H1 (cell line): Measurements from ENCODE around the gene CCDC28B. TPM values are rescaled to one million over a fixed set of nuclear protein-coding genes. Genes with fewer than 3 reads are reported as not detected.

Source experiments
- CTCF ChIA-PET: fragments of 300-600 bp; sonication (Branson Sonifier 250); formaldehyde crosslinking; loops from one replicate; lab custom pipeline; 2021; ENCODE audit not compliant: partially characterized antibody; lab: Charles Lee
- POLR2A ChIA-PET: fragments of 300-600 bp; sonication (Branson Sonifier 250); formaldehyde crosslinking; loops from one replicate; lab custom pipeline; 2021; ENCODE audit warnings: inconsistent platforms; ENCODE audit not compliant: partially characterized antibody; lab: Charles Lee
- DNase-seq, 2 experiments: peaks; one replicate each; pipeline versions ENCODE4 v3.0.0 to v3.0.0-alpha.2; 2010 to 2022; ENCODE audit warnings: low spot score in 2 of 2, low read depth in 1 of 2, mixed read lengths in 1 of 2
- FAIRE-seq: peaks from 2 replicates; lab custom pipeline; 2011; peaks lifted over from hg19 to GRCh38; lab: Jason Lieb, UNC
- H2AFZ ChIP-seq: 2 replicates; pipeline ENCODE4 v1.8.1; 2012; ENCODE audit warnings: low read length, inconsistent platforms
- H2AK5ac ChIP-seq: 2 replicates; pipeline ENCODE4 v1.6.1; 2013; ENCODE audit warnings: low read depth, low read length
- H2BK120ac ChIP-seq: replicated peaks from 2 replicates; pipeline ENCODE3; 2013; ENCODE audit warnings: low read depth, low read length, inconsistent platforms
- H2BK12ac ChIP-seq: 2 replicates; pipeline ENCODE4 v1.6.1; 2013; ENCODE audit warnings: low read depth, low read length
- H2BK15ac ChIP-seq: 2 replicates; pipeline ENCODE4 v1.6.1; 2013; ENCODE audit warnings: low read length
- H2BK20ac ChIP-seq: 2 replicates; pipeline ENCODE4 v1.6.1; 2013; ENCODE audit warnings: low read length
- H2BK5ac ChIP-seq: 2 replicates; pipeline ENCODE4 v1.6.1; 2013; ENCODE audit warnings: low read depth, low read length
- H3K14ac ChIP-seq: 2 replicates; pipeline ENCODE4 v1.6.1; 2013; ENCODE audit warnings: inconsistent platforms; ENCODE audit not compliant: insufficient read length
- H3K18ac ChIP-seq: 2 replicates; pipeline ENCODE4 v1.6.1; 2013; ENCODE audit warnings: low read length; ENCODE audit errors: extremely low read depth
- H3K23ac ChIP-seq: 2 replicates; pipeline ENCODE4 v1.6.1; 2013; ENCODE audit warnings: inconsistent platforms; ENCODE audit not compliant: insufficient read length
- H3K23me2 ChIP-seq: 2 replicates; pipeline ENCODE4 v1.6.1; 2013; ENCODE audit warnings: low read depth, low read length
- H3K27ac ChIP-seq: 2 replicates; pipeline ENCODE4 v1.6.1; 2011; ENCODE audit warnings: low read depth, low read length, inconsistent platforms
- H3K27me3 ChIP-seq, 4 experiments: replicated peaks in 1 of 4; 1 replicate in 1 of 4; 2 replicates in 3 of 4; pipeline versions ENCODE4 v1.6.1 to v1.8.1; 2011 to 2013; ENCODE audit warnings: low read length in 3 of 4, mild to moderate bottlenecking in 3 of 4, inconsistent platforms in 2 of 4, mixed read lengths in 2 of 4, moderate library complexity in 1 of 4; ENCODE audit not compliant: control insufficient read depth in 3 of 4, insufficient read depth in 3 of 4; ENCODE audit errors: extremely low read depth in 1 of 4
- H3K36me3 ChIP-seq, 4 experiments: 2 replicates each; pipeline versions ENCODE4 v1.6.1 to v1.8.1; 2011 to 2013; ENCODE audit warnings: mild to moderate bottlenecking in 4 of 4, low read length in 3 of 4, moderate library complexity in 2 of 4, control low read depth in 1 of 4, inconsistent platforms in 1 of 4; ENCODE audit not compliant: insufficient read depth in 4 of 4, control insufficient read depth in 2 of 4
- H3K4ac ChIP-seq: replicated peaks from 2 replicates; pipeline ENCODE3; 2013; ENCODE audit warnings: low read length, low read depth, mixed read lengths, inconsistent platforms; ENCODE audit not compliant: insufficient read length
- H3K4me1 ChIP-seq, 4 experiments: replicated peaks in 1 of 4; 1 replicate in 1 of 4; 2 replicates in 3 of 4; pipeline versions ENCODE4 v1.6.1 to v1.8.1; 2011 to 2013; ENCODE audit warnings: low read length in 3 of 4, inconsistent platforms in 2 of 4, mixed read lengths in 1 of 4; ENCODE audit not compliant: insufficient read depth in 4 of 4, control insufficient read depth in 3 of 4
- H3K4me2 ChIP-seq, 2 experiments: 2 replicates each; pipeline versions ENCODE4 v1.6.1 to v1.8.1; 2011 to 2013; ENCODE audit warnings: low read depth in 2 of 2, low read length in 2 of 2, control low read depth in 1 of 2, inconsistent platforms in 1 of 2, mild to moderate bottlenecking in 1 of 2; ENCODE audit not compliant: insufficient read depth in 1 of 2
- H3K4me3 ChIP-seq, 4 experiments: fragments of 200-600, 300-600 bp in 1 of 4; sonication (generic), shearing (Covaris generic), sonication (Bioruptor Twin) in 1 of 4; 2 replicates each; pipeline versions ENCODE4 v1.5.1 to v1.8.1; 2011 to 2016; ENCODE audit warnings: low read length in 4 of 4, low read depth in 3 of 4, control low read depth in 2 of 4, inconsistent platforms in 2 of 4, mild to moderate bottlenecking in 2 of 4, mixed read lengths in 1 of 4, moderate library complexity in 1 of 4; ENCODE audit not compliant: insufficient read depth in 2 of 4; ENCODE audit errors: extremely low read depth in 1 of 4
- H3K56ac ChIP-seq: replicated peaks from 2 replicates; pipeline ENCODE3; 2013; ENCODE audit warnings: low read depth, mild to moderate bottlenecking, mixed read lengths, low read length, inconsistent platforms; ENCODE audit not compliant: insufficient read length
- H3K79me1 ChIP-seq: 2 replicates; pipeline ENCODE4 v1.6.1; 2013; ENCODE audit warnings: low read depth, low read length, control low read depth
- H3K79me2 ChIP-seq, 2 experiments: 2 replicates each; pipeline versions ENCODE4 v1.6.1 to v1.8.1; 2012 to 2013; ENCODE audit warnings: low read length in 2 of 2, mild to moderate bottlenecking in 2 of 2, inconsistent platforms in 1 of 2; ENCODE audit not compliant: insufficient read depth in 2 of 2, control insufficient read depth in 1 of 2
- H3K9ac ChIP-seq, 4 experiments: replicated peaks in 1 of 4; 1 replicate in 1 of 4; 2 replicates in 3 of 4; pipeline versions ENCODE4 v1.6.1 to v1.8.1; 2011 to 2013; ENCODE audit warnings: low read depth in 3 of 4, low read length in 3 of 4, control low read depth in 2 of 4, mild to moderate bottlenecking in 2 of 4, moderate library complexity in 2 of 4, inconsistent platforms in 1 of 4; ENCODE audit errors: extremely low read depth in 1 of 4
- H3K9me3 ChIP-seq, 2 experiments: 2 replicates each; pipeline versions ENCODE4 v1.6.1 to v1.8.1; 2012 to 2013; ENCODE audit warnings: mild to moderate bottlenecking in 2 of 2, moderate library complexity in 2 of 2, control low read depth in 1 of 2, inconsistent platforms in 1 of 2, low read depth in 1 of 2, low read length in 1 of 2, mixed read lengths in 1 of 2; ENCODE audit not compliant: insufficient read depth in 2 of 2
- H4K20me1 ChIP-seq, 2 experiments: replicated peaks in 1 of 2; 2 replicates each; pipeline versions ENCODE3 to v1.8.1; 2011 to 2013; ENCODE audit warnings: inconsistent platforms in 2 of 2, low read length in 2 of 2, mild to moderate bottlenecking in 1 of 2; ENCODE audit not compliant: insufficient read depth in 2 of 2, control insufficient read depth in 1 of 2
- H4K5ac ChIP-seq: 2 replicates; pipeline ENCODE4 v1.6.1; 2013; ENCODE audit warnings: low read length, low read depth, mixed read lengths, inconsistent platforms; ENCODE audit not compliant: insufficient read length
- H4K8ac ChIP-seq: 2 replicates; pipeline ENCODE4 v1.8.0; 2013; ENCODE audit warnings: mild to moderate bottlenecking, moderate library complexity, low read length, inconsistent platforms; ENCODE audit not compliant: insufficient read depth; ENCODE audit errors: extremely low read depth
- H4K91ac ChIP-seq: replicated peaks from 2 replicates; pipeline ENCODE3; 2013; ENCODE audit warnings: low read length, mixed read lengths, inconsistent platforms; ENCODE audit not compliant: insufficient read length
- KDM1A ChIP-seq: fragments of 200-600, 300-600 bp; sonication (generic); IDR thresholded peaks from 2 replicates; pipeline ENCODE4 v1.7.1; 2016; ENCODE audit warnings: mild to moderate bottlenecking, low read length, borderline replicate concordance
- POLR2A ChIP-seq, 2 experiments: IDR thresholded peaks; 1 replicate in 1 of 2; 2 replicates in 1 of 2; pipeline ENCODE4 v1.6.1; 2011; ENCODE audit warnings: low read depth in 2 of 2, low read length in 2 of 2, mild to moderate bottlenecking in 2 of 2; ENCODE audit errors: control extremely low read depth in 1 of 2
- TAF7 ChIP-seq: optimal IDR thresholded peaks from 2 replicates; pipeline ENCODE3; 2011; ENCODE audit warnings: low read depth, mild to moderate bottlenecking, inconsistent platforms, low read length, moderate library complexity, borderline replicate concordance
- WGBS, 2 experiments: shearing (Covaris generic) in 1 of 2; methylation state at CpG; one replicate each; pipeline versions ENCODE4 v1.1.6 to v1.1.7; 2013 to 2015; ENCODE audit warnings: low lambda C conversion rate in 2 of 2, mixed read lengths in 2 of 2, inconsistent platforms in 1 of 2, low coverage in 1 of 2, missing lambda C conversion rate in 1 of 2; ENCODE audit not compliant: insufficient replicate concordance in 2 of 2, insufficient coverage in 1 of 2, insufficient read length in 1 of 2; ENCODE audit errors: extremely low coverage in 1 of 2, missing lambda C conversion rate in 1 of 2; 5-methylcytosine and 5-hydroxymethylcytosine counted together
- polyA plus RNA-seq, 7 experiments: library from polyadenylated mRNA; depleted of rRNA in 3 of 7; stranded (reverse) in 5 of 7; unstranded in 2 of 7; fragments of >200 nt in 5 of 7; fragments of 200-250 nt in 2 of 7; gene quantifications; 1 replicate in 5 of 7; 2 replicates in 1 of 7; 4 replicates in 1 of 7; pipeline versions ENCODE4 v1.2.1 to v1.2.3, GENCODE V29; 2011 to 2013; ENCODE audit warnings: missing spikeins in 2 of 7, mixed read lengths in 2 of 7
- total RNA-seq: library from RNA; stranded (reverse); fragmentation: NEBNext Ultra II Directional; extraction: Animal tissue kit (Norgen Biotek cat#: 25700); gene quantifications from 2 replicates; pipeline ENCODE4 v1.2.1, GENCODE V29; 2021
- TF ChIP-seq, protein P1 (sequence below): IDR thresholded peaks from 2 replicates; pipeline ENCODE4 v1.6.1; 2012; ENCODE audit warnings: inconsistent platforms

Gene CCDC28B
- total and polyA plus RNA-seq, 2 of the 8 experiments (the other 6 are each of a cell fraction or from before 2014, with no cell fraction given): 16.7 to 17.1 TPM

DNA sequence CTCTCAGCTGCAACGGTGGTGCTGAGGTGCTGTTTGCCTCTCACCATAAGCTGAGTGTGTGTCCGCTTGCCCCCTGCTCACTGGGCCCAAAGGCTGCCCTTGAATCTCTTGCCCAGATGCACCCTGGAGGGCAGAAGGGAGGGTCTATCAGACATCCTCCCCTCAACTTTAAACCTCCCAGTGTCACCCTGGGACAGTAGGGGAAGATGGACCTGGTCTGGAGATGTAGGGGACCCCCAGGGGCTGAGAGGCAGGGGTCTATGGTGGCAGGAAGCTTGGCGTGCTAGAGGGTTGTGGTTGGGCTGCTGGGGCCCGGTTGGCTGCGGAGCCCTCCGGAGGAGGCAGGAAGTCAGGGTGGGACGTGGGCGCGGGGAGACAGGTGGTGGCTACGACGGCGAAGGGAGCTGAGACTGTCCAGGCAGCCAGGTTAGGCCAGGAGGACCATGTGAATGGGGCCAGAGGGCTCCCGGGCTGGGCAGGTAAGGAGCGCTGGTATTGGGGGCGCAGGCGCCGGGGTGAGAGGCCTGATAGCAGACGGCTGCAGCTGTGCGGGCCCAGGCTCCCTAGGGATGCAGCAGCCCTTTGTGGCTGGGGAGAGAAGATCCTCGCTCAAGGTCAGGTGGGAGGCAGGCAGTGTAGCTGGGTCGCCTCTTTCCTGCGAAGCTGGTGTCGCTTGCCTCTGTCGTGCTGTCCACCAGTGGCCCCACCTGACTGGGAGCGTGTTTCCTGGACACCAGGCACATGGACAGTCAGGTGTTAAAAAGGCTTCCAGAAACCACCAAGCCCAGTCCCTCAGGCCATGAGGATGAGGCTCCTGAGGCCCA is 50.7 kb downstream of the CCDC28B start, which contains the start of gene LCK:
Gene LCK, plus strand, starts transcription at position 373 of the 824 bp plus-strand sequence. CDS start 23,065 bp downstream, outside the sequence.
- WGBS, 2 experiments: 88% methylated on average over 24 of the region's 25 CpGs; no CpG with 5 or more reads in 1 of the 2 experiments
- Histone ChIP-seq H3K27me3 (no peaks in the 10 kb centered on the region; a peak in 1 of 7 replicates), H3K9ac (no peak within 1 kb of the TSS), H3K79me2 (no peaks in the 10 kb centered on the region), H3K4me2 (no peak within 1 kb of the TSS), H3K4ac (peak within 1 kb of the TSS; percentile 36), H4K8ac (peak within 1 kb of the TSS; percentile 63; the same call in 1 of the 2 replicates), H2BK5ac (peak within 1 kb of the TSS; percentile 88), H3K36me3 (no peaks in the 10 kb centered on the region), H2BK15ac (peak within 1 kb of the TSS; percentile 99), H4K5ac (no peak within 1 kb of the TSS), H3K23ac (no peak within 1 kb of the TSS), H2AFZ (0 out of 2 replicates have a peak within 1 kb of the TSS, but pooled peaks have one; percentile 26), H3K27ac (0 out of 2 replicates have a peak within 1 kb of the TSS, but pooled peaks have one; percentile 51), H3K23me2 (peaks cover 4% of the 10 kb centered on the region; the same call in 1 of the 2 replicates), H3K14ac (no peak within 1 kb of the TSS), H3K4me1 (peaks cover 6 to 13% (median 8%) of the 10 kb centered on the region in 4 experiments), H2AK5ac (peak within 1 kb of the TSS; percentile 77; the same call in 1 of the 2 replicates), H3K18ac (peak within 1 kb of the TSS; percentile 87), H4K91ac (peak within 1 kb of the TSS; percentile 83), H2BK120ac (peak within 1 kb of the TSS; percentile 24), H3K79me1 (no peaks in the 10 kb centered on the region), H2BK20ac (peak within 1 kb of the TSS; percentile 99), H2BK12ac (peak within 1 kb of the TSS; percentile 86; the same call in 1 of the 2 replicates), H3K56ac (no peak within 1 kb of the TSS), H3K9me3 (no peaks in the 10 kb centered on the region), H3K4me3 (no peak within 1 kb of the TSS), H4K20me1 (no peaks in the 10 kb centered on the region)
- TF ChIP-seq KDM1A (no peak), TAF7 (peak; percentile 72), POLR2A (IDR thresholded peaks at IDR 0.05; ENCODE audit: control extremely low read depth in 1 of 2, low read depth in 2 of 2, low read length in 2 of 2) (peak in 1 of 2 experiments; percentile 25; a peak in 1 of 3 replicates)
- TF ChIP-seq, protein P1, sequence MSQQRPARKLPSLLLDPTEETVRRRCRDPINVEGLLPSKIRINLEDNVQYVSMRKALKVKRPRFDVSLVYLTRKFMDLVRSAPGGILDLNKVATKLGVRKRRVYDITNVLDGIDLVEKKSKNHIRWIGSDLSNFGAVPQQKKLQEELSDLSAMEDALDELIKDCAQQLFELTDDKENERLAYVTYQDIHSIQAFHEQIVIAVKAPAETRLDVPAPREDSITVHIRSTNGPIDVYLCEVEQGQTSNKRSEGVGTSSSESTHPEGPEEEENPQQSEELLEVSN: 0 out of 2 replicates have a peak, but pooled peaks have one; percentile 37
- peak in 1 of 2 experiments; percentile 55 for DNase-seq
- FAIRE-seq: no peak
- ChIA-PET POLR2A (interaction anchor here (1.0 to 6.6 kb wide), 9 partner anchors 8 to 85 kb away, joined by 3 to 59 read pairs (median 4); partner anchors contain the start of genes HDAC1 and MARCKSL1), CTCF (interaction anchor here (1.2 to 6.1 kb wide), 8 partner anchors 8 to 66 kb away, joined by 3 to 66 read pairs (median 35); partner anchors contain the start of gene HDAC1)
